Cardiac fibroblast (primary cell): ENCODE results near the gene EYS.
A peak's percentile ranks its signal among the peaks of the same experiment; 100 is the strongest.

Source experiments
- DNase-seq, 2 donors: peaks; one replicate each; pipeline versions ENCODE4 v3.0.0 to v3.0.0-alpha.2; 2010; ENCODE audit warnings: low read depth in 2 of 2
- H3K4me3 ChIP-seq, 2 donors: replicated peaks in 1 of 2; 1 replicate in 1 of 2; 2 replicates in 1 of 2; pipeline ENCODE4 v1.5.1; 2011; ENCODE audit warnings: low read depth in 2 of 2, low read length in 2 of 2, mild to moderate bottlenecking in 2 of 2, moderate library complexity in 1 of 2
- CTCF ChIP-seq: IDR thresholded peaks from one replicate; pipeline ENCODE4 v1.5.1; 2011; ENCODE audit warnings: low read depth, mild to moderate bottlenecking, low read length, inconsistent platforms

EYS gene

GRCh38 chr6:64520050-64520449, 1187.0 kb downstream of the EYS start:
- H3K4me3 ChIP-seq, result no peak overlapping the region
- peak; percentile 91 to 96 for DNase-seq
- no peak for TF ChIP-seq CTCF

GRCh38 chr6:64516393-64516792, 1190.6 kb downstream of the EYS start:
- no peak for TF ChIP-seq CTCF
- DNase-seq, result no peak
- H3K4me3 ChIP-seq, result no peak overlapping the region

GRCh38 chr6:64507661-64508060, 1199.4 kb downstream of the EYS start:
- no peak for TF ChIP-seq CTCF
- H3K4me3 ChIP-seq, result no peak overlapping the region
- no peak for DNase-seq

- peak in 1 of 2 donors; percentile 8 for DNase-seq
- no peak overlapping the region for H3K4me3 ChIP-seq
- peak; percentile 48 for TF ChIP-seq CTCF
These were observed 1201.7 kb downstream of the EYS start for GRCh38 chr6:64505312-64505711.

- peak; percentile 25 to 26 for DNase-seq
- H3K4me3 ChIP-seq, result no peak overlapping the region
- TF ChIP-seq CTCF, result no peak
These were observed 1202.5 kb downstream of the EYS start for GRCh38 chr6:64504503-64504902.

GRCh38 chr6:64502801-64503200, 1204.2 kb downstream of the EYS start:
- H3K4me3 ChIP-seq, result no peak overlapping the region
- no peak for TF ChIP-seq CTCF
- peak in 1 of 2 donors; percentile 40 for DNase-seq

GRCh38 chr6:64497634-64498033, 1209.4 kb downstream of the EYS start:
- no peak overlapping the region for H3K4me3 ChIP-seq
- DNase-seq, result no peak
- no peak for TF ChIP-seq CTCF
